HEK293T (cell line): ENCODE data around the gene ZNF593OS.

Source experiments
- ARNT ChIP-seq: fragments of 450-650 bp; IDR thresholded peaks from 2 replicates; pipeline ENCODE4 v1.6.1; 2017; ENCODE audit warnings: mild to moderate bottlenecking
- CTBP1 ChIP-seq: fragments of 450-650 bp; IDR thresholded peaks from 2 replicates; pipeline ENCODE4 v1.6.1; 2016; ENCODE audit warnings: borderline replicate concordance
- ELF4 ChIP-seq: fragments of 450-650 bp; IDR thresholded peaks from 2 replicates; pipeline ENCODE4 v1.6.1; 2017; ENCODE audit warnings: antibody characterized with exemption
- FOXK2 ChIP-seq: fragments of 450-650 bp; IDR thresholded peaks from 2 replicates; pipeline ENCODE4 v1.6.1; 2016; ENCODE audit warnings: mild to moderate bottlenecking
- FOXM1 ChIP-seq: fragments of 450-650 bp; IDR thresholded peaks from 2 replicates; pipeline ENCODE4 v1.6.1; 2017; ENCODE audit warnings: mild to moderate bottlenecking, borderline replicate concordance
- NFRKB ChIP-seq: fragments of 450-650 bp; IDR thresholded peaks from 2 replicates; pipeline ENCODE4 v1.6.1; 2016; ENCODE audit warnings: mild to moderate bottlenecking, moderate library complexity
- SP1 ChIP-seq: fragments of 450-650 bp; IDR thresholded peaks from 2 replicates; pipeline ENCODE4 v1.6.1; 2017
- SUZ12 ChIP-seq: fragments of 450-650 bp; IDR thresholded peaks from 2 replicates; pipeline ENCODE4 v1.6.1; 2016; ENCODE audit warnings: mild to moderate bottlenecking
- ZNF384 ChIP-seq: fragments of 450-650 bp; IDR thresholded peaks from 2 replicates; pipeline ENCODE4 v1.6.1; 2016

DNA sequence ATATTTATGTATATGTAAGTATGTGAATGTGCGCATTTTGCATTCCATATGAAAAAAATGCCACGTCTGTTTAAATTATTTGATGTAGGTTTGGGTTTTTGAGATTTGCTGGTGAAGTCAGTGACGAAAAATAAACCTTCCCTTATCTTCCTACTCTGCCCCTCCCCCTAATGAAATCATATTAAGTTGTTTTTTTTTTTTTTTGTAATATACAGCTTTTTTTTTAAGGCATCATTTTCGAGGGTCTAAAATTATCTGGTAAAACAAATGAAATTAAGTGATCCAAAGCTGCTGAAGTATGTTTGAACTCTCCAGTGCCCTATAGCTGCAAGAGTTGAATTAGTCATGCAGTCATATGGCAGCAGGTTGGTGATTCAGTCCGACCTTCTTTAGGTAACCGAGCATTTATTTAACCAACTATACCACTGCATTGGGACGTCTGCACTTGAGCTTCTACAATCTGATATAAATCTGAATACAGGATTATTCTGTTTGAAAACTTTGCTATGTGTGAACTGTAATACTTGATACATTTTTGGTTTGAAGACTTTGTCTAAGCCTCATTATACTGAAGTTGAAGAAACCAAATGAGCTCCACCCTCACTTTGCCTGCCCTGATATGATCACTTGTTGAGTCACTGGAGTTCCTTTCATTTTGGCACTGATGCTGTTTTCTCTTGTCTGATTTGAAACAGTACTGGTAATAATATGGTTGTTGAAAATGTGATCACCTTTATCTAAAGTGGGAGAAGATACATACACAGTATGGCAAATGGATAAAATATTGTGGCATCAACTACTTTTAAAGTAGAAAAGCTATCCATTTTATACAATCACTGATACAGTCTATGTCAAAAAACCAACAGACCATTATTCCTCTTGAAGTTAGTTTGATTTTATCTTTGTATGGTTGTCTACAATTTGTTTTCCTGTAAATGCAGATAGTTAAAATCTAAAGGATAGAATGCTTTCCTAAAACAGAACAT, 48.4 kb downstream of the ZNF593OS start:
- TF ChIP-seq NFRKB (no peak), SP1 (no peak), ARNT (no peak), ZNF384 (no peak), FOXK2 (no peak), FOXM1 (no peak), SUZ12 (no peak), CTBP1 (no peak), ELF4 (no peak)
